Mucosa of descending colon (tissue), 3 donors: ENCODE measurements around the gene JPH2. TPM values are rescaled to one million over a fixed set of nuclear protein-coding genes. Genes with fewer than 3 reads are reported as not detected.

Experiments
- ATAC-seq: fragments of 200-7000 bp; cut with Tn5 transposase; one replicate; pipeline ENCODE4 v1.9.1; 2020; ENCODE audit warnings: mild to moderate bottlenecking, moderate library complexity
- DNase-seq, 3 donors: peaks; one replicate each; pipeline ENCODE4 v3.0.0-alpha.2; 2020
- H3K36me3 ChIP-seq: fragments of 200-600 bp; one replicate; pipeline ENCODE4 v1.8.0; 2021; ENCODE audit warnings: low read depth, mild to moderate bottlenecking
- H3K4me1 ChIP-seq: fragments of 200-600 bp; one replicate; pipeline ENCODE4 v1.8.0; 2021; ENCODE audit warnings: low read depth, mild to moderate bottlenecking
- H3K4me3 ChIP-seq: fragments of 200-600 bp; one replicate; pipeline ENCODE4 v1.8.0; 2021; ENCODE audit warnings: mild to moderate bottlenecking
- H3K9me3 ChIP-seq: fragments of 200-600 bp; one replicate; pipeline ENCODE4 v1.8.0; 2021; ENCODE audit warnings: mild to moderate bottlenecking
- CTCF ChIP-seq: fragments of 200-600 bp; IDR thresholded peaks from one replicate; pipeline ENCODE4 v1.8.0; 2022; ENCODE audit warnings: antibody characterized with exemption, mild to moderate bottlenecking
- intact Hi-C, 2 donors: fragments of 100-400 bp; cut with DNase I in 1 of 2; cut with micrococcal nuclease in 1 of 2; formaldehyde crosslinking; loops; one replicate each; pipeline versions ENCODE4 v1.11.0 to v1.11.1; 2022; cut with DNase I, micrococcal nuclease
- total RNA-seq, 3 donors: library from RNA; stranded (reverse); fragmentation: NEBNext Ultra II Directional in 2 of 3; extraction: Animal tissue kit (Norgen Biotek cat#: 25700) in 2 of 3; gene quantifications; one replicate each; pipeline versions ENCODE4 v1.2.1 to v1.2.4, GENCODE V29; 2021 to 2023
- donor health status: DM: no; HTN: no; CAD: no; lungs with moderate emphysema.
- donor health status: DM: no; HTN: no; CAD: no.
- donor health status: DM: no; HTN: yes; CAD: no.

The JPH2 gene
- total RNA-seq, 3 donors from 2014 or later, result 2.3 to 87.3 (median 8.3) TPM

GRCh38 chr20:44185574-44185973 lies 1.4 kb downstream of the JPH2 start:
- no peak for ATAC-seq
- H3K36me3 ChIP-seq, result no peaks in the 10 kb centered on the region
- H3K4me1 ChIP-seq, result peaks cover 11% of the 10 kb centered on the region
- no peak for DNase-seq
- no peak overlapping the region for H3K4me3 ChIP-seq
- TF ChIP-seq CTCF, result no peak
- H3K9me3 ChIP-seq, result no peaks in the 10 kb centered on the region
- intact Hi-C loops, result no loop called here

- H3K4me3 ChIP-seq, result no peak overlapping the region
- ATAC-seq (no peak), DNase-seq (no peak)
- no peaks in the 10 kb centered on the region for H3K36me3 ChIP-seq
- H3K9me3 ChIP-seq, result no peaks in the 10 kb centered on the region
- intact Hi-C loops, result no loop called here
- no peak for TF ChIP-seq CTCF
- H3K4me1 ChIP-seq, result peaks cover 11% of the 10 kb centered on the region
Measured at GRCh38 chr20:44183282-44183681, 3.7 kb downstream of the JPH2 start.

- Histone ChIP-seq H3K36me3 (no peaks in the 10 kb centered on the region), H3K9me3 (no peaks in the 10 kb centered on the region), H3K4me1 (peaks cover 11% of the 10 kb centered on the region), H3K4me3 (no peak overlapping the region)
- ATAC-seq (no peak), DNase-seq (no peak)
- intact Hi-C loops, result no loop called here
- TF ChIP-seq CTCF, result no peak
Measured at GRCh38 chr20:44182863-44183262, 4.1 kb downstream of the JPH2 start.

- no peak for TF ChIP-seq CTCF
- intact Hi-C loops, result no loop called here
- Histone ChIP-seq H3K4me3 (no peak overlapping the region), H3K9me3 (no peaks in the 10 kb centered on the region), H3K36me3 (no peaks in the 10 kb centered on the region), H3K4me1 (peaks cover 10% of the 10 kb centered on the region)
- ATAC-seq (no peak), DNase-seq (no peak)
Measured at GRCh38 chr20:44182135-44182765, 4.7 kb downstream of the JPH2 start.

- Histone ChIP-seq H3K4me3 (no peak overlapping the region), H3K4me1 (peaks cover 3% of the 10 kb centered on the region), H3K9me3 (no peaks in the 10 kb centered on the region), H3K36me3 (no peaks in the 10 kb centered on the region)
- ATAC-seq, result no peak
- TF ChIP-seq CTCF, result no peak
- no peak for DNase-seq
- intact Hi-C loops, result no loop called here
Measured at GRCh38 chr20:44181611-44182010, 5.4 kb downstream of the JPH2 start.

- no peaks in the 10 kb centered on the region for H3K4me1 ChIP-seq
- no peak overlapping the region for H3K4me3 ChIP-seq
- DNase-seq (peak in 1 of 3 donors; percentile 13), ATAC-seq (no peak)
- intact Hi-C loops, result no loop called here
- no peak for TF ChIP-seq CTCF
- no peaks in the 10 kb centered on the region for H3K9me3 ChIP-seq
- H3K36me3 ChIP-seq, result no peaks in the 10 kb centered on the region
Measured at GRCh38 chr20:44180814-44181213, 6.2 kb downstream of the JPH2 start.
